GM21367 (cell line): ENCODE measurements around the gene GLS.
"Not testable (repeated sequence)": the region's sequence is repeated elsewhere in the genome, so short reads cannot be mapped to it uniquely, and the experiment has no call there.

Experiments used
- ATAC-seq: cut with Tn5 transposase; IDR thresholded peaks from one replicate; pipeline ENCODE4 v1.9.1; 2021; ENCODE audit not compliant: unreplicated experiment

Gene GLS

GRCh38 chr2:190927301-190927700 is 46.7 kb downstream of the GLS start:
- ATAC-seq, result no peak

GRCh38 chr2:190929919-190930318 is 49.3 kb downstream of the GLS start:
- ATAC-seq, result no peak

DNA sequence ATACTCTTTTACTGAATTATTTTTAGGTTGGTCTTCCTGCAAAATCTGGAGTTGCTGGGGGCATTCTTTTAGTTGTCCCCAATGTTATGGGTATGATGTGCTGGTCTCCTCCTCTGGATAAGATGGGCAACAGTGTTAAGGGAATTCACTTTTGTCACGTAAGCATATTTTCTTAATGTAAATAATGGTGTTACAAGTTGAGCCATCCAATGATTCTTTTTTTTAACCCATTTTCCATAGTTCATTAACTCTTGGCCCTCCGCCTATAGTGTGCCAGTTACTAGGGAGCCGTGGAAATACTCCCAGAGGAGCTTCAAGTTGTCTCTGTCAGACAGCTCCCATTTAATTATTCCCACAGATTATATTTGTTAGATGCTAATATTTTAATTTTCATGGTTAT is 49.8 kb downstream of the GLS start:
- no peak for ATAC-seq

DNA sequence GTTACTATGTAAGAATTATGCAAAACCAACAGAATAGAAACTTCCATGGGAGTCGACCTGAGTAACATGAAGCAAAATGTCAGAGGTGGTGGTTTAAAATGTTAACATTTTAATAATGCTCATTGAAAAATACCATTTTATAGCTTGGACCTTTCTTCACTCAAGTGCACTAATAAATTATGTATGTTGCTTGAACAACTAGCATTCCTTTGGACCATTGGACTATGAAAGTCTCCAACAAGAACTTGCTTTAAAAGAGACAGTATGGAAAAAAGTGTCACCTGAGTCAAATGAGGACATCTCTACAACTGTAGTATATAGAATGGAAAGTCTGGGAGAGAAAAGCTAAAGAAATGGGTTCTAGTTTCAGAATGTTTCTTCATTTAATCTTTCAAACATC is 51.9 kb downstream of the GLS start:
- ATAC-seq, result no peak

DNA sequence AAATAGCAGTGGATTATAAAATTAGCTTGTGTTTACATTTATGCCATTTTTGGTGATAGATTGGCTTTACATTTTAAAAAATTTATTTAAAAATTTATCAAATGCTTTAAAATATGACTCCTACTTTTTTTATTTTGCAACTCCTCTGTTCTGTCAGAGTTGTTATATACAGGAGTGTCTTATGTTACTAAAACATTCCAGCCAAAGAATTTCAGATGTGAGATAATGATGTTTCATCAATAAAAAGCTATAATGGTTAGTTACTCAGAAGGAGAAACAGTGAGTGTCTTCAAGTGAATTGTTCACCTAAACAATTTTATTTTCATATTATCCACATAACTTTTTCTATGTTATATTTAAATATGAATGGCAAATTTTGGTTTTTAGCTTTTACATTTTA is 52.7 kb downstream of the GLS start:
- no peak for ATAC-seq

GRCh38 chr2:190935054-190935453 is 54.4 kb downstream of the GLS start:
- no peak for ATAC-seq

GRCh38 chr2:190938771-190939335 is 58.2 kb downstream of the GLS start:
- no peak for ATAC-seq

GRCh38 chr2:190940454-190940853 is 59.8 kb downstream of the GLS start:
- ATAC-seq, result no peak

DNA sequence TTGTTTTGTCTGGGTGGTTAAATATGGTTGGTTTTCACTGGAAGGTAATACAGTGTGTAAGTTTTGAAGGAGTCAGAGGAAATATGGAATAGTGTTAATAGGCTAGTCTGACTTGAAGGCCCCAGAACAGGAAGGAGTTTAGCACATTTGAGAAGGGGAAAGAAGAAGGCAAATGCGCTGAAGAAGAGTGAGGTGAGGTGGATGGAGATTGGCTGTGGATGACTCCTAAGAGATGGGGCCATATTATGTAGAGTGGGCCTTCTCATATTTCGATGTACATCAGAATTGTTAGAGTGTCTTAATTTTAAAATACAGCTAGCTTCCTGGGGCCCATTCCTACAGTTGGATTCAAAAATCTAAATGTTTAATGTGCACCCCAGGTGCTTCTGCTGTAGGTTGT is 61.0 kb downstream of the GLS start:
- ATAC-seq, result no peak

- no peak for ATAC-seq
These were observed 62.1 kb downstream of the GLS start for GRCh38 chr2:190942697-190943096.

DNA sequence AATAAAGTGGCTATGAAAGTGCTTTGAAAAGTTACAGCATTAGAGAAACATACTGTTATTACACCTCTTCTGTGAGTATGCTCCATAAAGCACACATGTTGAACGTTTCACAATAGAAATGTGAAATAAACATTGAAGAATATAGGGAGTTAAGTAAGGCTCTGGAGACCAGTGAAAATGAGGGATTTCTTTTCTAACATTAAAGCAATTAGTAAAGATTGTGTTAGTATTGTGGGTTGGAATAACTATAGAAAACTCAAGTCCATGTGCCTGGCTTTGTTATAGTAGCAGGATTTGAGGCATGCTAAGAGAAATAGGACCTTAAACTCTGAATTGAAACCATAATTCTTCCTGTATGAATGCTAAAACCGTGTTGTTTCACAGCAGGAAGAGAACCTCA is 63.1 kb downstream of the GLS start:
- ATAC-seq, result no peak

DNA sequence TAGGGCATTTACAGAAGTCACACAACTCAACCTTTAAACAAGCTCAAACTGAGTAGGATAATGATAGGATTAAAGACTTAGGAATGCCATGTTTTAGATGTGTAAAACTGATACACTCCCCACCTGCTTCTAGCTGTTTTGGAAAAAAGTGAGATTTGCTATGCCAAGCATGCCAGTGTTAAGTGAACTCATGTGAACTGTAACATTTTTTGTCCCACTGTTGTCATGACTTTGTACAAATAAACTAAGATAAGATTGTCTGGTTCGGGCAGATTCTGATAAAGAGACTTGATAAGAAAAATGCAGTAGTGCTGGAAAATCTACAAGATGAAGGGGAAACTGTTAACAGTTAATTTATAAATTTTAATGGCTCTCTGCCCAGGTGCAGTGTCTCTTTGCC is 66.5 kb downstream of the GLS start:
- ATAC-seq, result no peak

DNA sequence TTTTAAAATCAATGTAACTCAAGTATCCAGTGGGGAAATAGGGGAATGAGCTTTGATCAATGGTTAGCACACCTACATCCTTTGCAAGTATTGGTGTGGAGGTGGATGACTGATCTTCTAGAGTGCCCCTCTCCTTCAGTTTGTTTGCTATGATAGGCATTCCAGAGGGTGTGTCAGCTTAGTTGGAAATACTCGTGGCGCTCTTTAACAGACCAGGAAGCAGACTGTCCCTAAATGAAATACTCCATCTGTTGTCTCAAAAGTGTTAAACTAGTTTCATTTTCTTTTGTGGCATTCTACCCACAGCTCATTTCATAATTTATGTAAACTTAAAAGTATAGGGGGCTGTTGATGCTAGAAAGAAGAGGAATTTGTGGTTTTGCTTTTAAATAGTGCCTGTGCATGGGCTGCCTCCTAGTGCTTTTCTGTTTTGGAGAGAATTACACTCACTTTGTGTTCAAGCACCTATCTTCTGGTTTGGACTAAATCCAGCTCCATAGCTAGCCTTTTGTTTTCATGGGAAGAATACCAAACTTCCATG is 67.2 kb downstream of the GLS start:
- peak; percentile 73 for ATAC-seq

- no peak for ATAC-seq
These were observed 68.0 kb downstream of the GLS start for GRCh38 chr2:190948671-190949070.

DNA sequence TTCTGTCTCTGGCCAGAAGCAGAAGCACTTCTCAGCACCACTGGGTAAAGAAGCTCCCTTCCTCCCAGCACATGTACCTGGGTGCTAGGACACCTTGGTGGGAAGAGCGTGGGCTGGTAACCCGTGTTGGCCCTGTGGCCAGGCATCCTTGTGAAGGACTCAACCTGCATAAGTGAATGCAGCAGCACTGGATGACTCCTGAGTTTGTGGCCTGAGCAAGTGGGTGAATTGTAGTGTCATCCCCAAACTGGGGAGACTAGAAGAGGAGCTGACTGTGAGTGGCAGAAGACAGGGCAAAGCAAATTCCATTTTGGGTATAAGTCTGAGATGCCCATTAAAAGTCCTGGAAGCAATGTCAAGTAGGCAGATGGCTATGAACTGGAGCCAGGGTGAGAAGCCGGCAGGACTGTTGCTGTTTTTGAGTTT is 70.0 kb downstream of the GLS start:
- ATAC-seq, result no peak

DNA sequence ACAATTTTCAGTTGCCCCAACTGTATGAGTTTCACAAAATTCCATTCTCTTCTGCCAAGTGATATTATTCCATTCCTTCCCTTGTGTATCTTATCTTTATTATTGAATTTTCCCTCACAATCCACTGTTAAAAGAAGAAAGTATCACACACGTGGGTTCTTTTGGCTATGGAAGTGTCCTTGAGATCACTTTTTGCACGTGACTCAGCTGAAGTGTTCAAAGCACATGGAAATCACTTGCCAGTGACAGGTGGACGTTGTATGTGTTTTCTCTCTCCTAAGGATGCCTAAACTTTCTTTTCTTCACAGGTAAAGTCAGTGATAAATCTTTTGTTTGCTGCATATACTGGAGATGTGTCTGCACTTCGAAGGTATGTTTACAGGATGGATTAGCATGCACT is 72.6 kb downstream of the GLS start:
- no peak for ATAC-seq

DNA sequence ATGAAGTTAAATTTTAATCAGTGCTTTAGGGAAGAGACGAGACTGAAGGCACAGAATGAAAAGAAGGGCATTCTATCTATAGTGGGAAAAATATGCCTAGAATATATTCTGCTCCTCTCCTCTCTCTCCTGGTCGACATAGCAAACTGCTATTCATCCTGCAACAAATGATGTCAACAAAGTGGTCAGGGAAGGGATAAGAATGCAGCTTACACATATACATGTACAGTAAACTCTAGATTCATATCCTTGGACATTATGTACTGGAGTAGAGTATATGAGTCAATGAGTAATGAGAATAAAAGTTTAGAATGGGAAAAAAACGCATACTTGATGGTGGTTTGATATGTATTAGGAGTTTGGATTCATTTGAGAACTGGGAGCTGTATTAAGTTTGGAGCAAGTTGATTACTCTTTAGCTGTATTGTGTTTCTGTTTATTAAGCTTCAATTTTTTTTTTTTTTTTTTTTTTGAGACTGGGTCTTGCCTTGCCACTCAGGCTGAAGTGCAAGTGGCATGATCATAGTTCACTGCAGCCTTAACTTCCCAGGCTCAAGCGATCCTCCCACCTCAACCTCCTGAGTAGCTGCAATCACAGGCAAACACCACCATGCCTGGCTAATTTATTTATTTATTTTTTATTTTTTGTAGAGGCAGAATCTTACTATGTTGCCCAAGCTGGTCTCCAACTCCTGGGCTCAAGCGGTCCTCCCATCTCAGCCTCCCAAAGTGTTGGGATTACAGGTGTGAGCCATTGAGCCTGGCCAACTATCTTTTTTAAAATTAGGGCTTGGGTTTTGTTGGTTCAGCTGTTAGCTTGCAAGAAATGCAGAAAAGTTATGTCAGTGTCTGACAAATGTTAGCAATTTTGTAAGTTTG is 79.5 kb downstream of the GLS start:
- no peak for ATAC-seq

- ATAC-seq, result not testable (repeated sequence)
These were observed 80.5 kb downstream of the GLS start for GRCh38 chr2:190961117-190961516.

DNA sequence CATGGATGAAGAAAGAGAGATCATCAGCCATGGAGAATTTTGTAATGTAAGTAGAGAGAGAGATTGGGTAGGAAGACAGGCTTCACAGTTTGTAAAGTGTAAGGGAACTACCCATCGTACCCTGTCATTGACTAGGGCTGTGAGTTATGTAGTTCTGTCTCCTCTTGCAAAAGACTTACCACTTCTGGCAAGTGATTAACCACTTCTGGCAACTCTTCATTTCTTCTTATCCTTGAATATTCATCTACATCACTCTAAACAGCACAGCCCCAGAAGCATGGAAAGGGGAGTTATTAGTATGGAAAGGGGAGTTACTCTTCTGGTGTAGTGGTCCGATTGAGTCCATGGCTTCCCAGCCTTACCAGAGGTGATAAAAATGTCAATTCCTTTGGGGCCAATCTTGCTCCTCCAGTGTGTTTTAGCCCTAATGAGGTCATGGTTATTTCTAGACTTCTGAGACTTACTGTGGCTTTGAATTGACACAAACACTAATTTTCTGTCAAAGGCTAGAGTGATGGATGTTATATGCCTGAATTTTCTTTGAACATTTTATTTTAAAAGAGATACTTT is 81.4 kb downstream of the GLS start:
- ATAC-seq, result no peak

GRCh38 chr2:190963088-190963487 is 82.5 kb downstream of the GLS start:
- no peak for ATAC-seq

DNA sequence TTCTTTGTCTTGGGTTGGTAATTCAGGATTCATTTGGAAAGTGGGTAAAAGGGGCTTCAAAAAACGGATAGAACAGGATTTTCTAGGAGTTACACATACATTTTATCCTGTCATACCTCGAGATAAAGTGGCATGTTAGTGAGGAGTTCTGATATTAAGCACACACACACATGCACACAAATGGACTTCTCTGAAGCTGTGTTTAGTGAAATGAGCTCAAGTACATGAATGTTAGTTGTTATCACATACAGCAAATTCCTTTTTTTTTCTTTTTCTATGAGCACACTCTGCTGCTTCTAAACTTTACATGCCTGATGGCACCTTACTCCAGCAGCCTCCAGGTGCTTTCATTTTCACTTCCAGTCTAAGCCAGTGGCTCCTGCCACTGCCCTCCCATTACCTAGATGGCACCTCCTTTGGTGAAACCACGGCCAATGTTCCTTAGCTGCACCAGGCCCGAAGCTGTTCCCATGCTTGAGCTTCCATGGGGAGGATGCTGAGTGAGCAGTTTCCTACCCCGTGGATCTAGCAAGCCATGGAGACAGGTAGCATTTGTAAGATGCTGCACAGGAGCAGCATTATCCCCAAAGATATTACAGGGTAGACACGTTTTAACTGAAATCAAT is 83.7 kb downstream of the GLS start:
- ATAC-seq, result no peak
